GM15510 (cell line): ENCODE results near the gene CLEC20A.

Experiments used
- POLR2A ChIP-seq: IDR thresholded peaks from 3 replicates; pipeline ENCODE4 v1.6.1; 2011; ENCODE audit warnings: borderline replicate concordance; ENCODE audit not compliant: insufficient read length; ENCODE audit errors: extremely low read depth

CLEC20A gene

DNA sequence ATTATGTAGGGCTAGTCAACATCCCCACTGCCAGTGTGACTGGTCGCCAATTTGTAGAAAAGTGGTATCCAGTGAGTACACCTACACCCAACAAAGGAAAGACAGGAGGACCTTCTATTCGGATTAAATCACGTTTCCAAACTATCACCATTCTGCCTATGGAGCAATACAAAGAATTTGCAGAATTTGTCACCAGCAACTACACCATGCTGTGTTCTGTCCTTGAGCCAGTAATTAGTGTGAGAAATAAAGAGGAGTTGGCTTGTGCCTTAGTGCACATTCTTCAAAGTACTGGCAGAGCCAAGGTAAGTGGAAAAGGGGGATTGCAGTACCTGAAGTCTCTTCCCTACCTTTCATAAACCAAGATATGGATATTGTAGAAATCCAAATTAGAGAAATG, 53.8 kb downstream of the CLEC20A start:
- TF ChIP-seq POLR2A = no peak

DNA sequence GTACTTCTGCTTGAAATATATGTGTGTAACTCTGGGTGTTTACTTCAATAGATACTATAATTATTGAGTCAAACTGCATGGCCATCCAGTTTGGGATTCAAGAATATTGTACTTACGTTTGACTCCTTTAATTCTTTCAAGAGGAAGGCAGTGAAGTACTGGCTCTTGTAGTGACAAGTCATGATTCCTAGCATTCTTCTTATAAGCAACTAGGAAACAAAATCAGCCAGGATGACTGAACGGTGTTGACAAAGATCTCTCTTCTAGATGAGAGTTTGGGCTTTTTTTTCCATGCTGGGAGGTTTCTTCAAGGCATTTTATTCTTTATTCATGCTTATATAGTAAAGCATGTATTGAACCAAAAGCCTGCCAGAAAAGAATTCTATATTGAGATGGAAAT, 58.3 kb downstream of the CLEC20A start:
- TF ChIP-seq POLR2A = no peak

DNA sequence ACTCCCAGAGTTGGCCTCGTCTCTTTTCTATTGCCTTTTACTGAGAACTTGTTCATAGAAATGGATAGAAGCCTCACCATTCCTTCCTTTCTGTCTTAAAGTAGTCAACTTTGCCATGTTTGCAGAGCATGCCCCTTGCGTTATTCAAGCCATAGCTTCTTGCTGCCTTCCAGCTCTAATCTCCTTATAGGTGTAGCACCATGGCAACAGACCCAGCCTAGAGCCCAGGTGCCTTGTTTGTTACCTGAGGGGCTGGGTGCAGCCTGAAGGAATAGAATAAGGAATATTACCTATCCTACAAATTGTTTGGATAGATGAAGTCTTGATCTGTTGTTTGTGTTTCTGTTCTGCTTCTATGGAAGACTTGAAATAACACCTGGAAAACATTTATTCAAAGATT, 59.9 kb downstream of the CLEC20A start:
- no peak for TF ChIP-seq POLR2A

DNA sequence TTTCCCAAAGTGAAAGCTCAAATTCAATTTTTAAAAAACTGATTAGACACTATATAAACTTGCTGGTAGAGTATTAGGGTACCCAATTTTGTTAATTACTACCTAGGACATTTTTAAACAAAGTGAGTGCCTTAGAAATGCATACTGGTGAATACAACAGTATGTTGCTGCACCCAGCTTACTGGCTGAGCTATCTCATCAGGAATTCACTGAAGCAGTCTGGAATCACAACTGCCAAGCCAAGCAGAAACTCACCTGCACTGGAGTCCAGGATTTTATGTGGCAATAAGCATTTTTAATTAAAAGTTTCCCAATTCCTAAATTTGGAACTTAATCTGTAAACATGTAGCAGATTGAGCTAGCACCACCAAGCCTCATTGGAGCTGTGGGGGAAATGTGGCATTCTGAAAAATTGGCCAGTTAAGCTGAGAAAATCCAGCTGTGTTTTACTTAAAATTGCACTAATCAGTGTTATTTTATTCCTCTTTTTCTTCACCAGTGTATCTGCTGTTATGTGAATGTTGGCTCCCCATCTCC, 61.8 kb downstream of the CLEC20A start:
- no peak for TF ChIP-seq POLR2A

DNA sequence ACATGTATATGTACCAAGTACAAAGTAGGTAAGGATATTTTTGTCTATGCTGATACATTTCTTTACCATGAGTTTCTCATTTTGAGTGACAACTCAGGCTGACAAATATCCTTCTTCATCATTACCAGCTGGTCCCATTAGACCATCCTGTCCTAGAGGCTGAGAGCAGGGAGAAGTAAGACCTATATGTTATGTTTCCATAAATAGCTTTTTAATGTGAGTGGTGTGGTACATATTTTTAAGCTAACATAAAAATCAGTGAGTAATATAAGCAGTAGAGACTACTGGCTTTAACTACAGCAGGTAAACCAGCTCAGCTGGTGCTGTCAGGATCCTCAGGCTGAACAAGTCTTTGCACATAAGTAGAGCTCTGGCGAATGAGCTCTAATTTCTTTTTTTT, 62.4 kb downstream of the CLEC20A start:
- no peak for TF ChIP-seq POLR2A
